ENCODE results near the gene OR6V1.

The OR6V1 gene

DNA sequence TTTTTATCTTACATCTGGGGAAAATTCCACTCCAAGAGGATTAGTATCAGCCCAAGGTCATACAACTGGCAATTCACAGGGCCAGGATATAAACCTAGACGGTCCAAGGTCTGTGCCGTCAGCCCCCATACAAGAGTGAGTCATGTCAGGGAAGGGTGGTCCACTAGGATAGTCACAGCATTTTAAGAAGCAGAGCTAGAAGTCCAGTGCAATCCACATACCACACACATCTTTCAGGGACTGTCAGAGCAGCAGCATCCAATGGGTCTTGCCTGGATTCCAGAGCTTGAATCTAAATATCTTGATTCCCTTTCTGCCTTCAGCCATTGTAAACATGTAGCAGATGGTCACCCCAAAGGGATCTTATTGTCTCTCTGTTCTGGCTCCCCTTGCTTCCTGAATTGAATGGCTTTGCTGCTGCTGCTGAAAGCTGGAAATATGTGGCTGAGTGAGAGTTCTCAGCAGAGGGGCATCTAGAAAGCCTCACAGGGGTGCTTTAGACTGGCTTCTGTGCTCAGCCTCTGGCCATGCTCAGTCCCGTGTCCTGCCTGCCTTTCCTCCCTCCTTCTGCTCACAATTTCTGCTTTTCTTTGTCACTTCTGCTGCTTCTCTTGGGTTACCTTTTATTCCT, 9.9 kb upstream of the OR6V1 start:
- H3K79me2 ChIP-seq (ENCODE audit: low read length), result no peaks in the 10 kb centered on the region
- H3K9me2 ChIP-seq (replicated peaks; ENCODE audit: insufficient read depth, low read length), result no peaks in the 10 kb centered on the region
- peak overlapping the region; percentile 7; the same call in 1 of the 2 replicates for H2AFZ ChIP-seq (ENCODE audit: low read length)
- H3K27me3 ChIP-seq (replicated peaks; ENCODE audit: insufficient read depth, low read length), result no peaks in the 10 kb centered on the region
- H3K36me3 ChIP-seq (replicated peaks; ENCODE audit: insufficient read depth, low read length), result no peaks in the 10 kb centered on the region
- H3K9me3 ChIP-seq (replicated peaks; ENCODE audit: insufficient read depth, low read length), result no peaks in the 10 kb centered on the region
- H3K9ac ChIP-seq (ENCODE audit: low read length), result no peak overlapping the region
- peaks cover 13% of the 10 kb centered on the region for H3K4me1 ChIP-seq (ENCODE audit: low read length)
- H4K20me1 ChIP-seq (ENCODE audit: insufficient read depth, low read length), result no peaks in the 10 kb centered on the region
- no peak for TF ChIP-seq EZH2phosphoT487 (IDR thresholded peaks at IDR 0.05; ENCODE audit: low read length)
- TF ChIP-seq EZH2 (optimal IDR thresholded peaks at IDR 0.05; ENCODE audit: low read depth, low read length), result no peak
- TF ChIP-seq, protein P1, sequence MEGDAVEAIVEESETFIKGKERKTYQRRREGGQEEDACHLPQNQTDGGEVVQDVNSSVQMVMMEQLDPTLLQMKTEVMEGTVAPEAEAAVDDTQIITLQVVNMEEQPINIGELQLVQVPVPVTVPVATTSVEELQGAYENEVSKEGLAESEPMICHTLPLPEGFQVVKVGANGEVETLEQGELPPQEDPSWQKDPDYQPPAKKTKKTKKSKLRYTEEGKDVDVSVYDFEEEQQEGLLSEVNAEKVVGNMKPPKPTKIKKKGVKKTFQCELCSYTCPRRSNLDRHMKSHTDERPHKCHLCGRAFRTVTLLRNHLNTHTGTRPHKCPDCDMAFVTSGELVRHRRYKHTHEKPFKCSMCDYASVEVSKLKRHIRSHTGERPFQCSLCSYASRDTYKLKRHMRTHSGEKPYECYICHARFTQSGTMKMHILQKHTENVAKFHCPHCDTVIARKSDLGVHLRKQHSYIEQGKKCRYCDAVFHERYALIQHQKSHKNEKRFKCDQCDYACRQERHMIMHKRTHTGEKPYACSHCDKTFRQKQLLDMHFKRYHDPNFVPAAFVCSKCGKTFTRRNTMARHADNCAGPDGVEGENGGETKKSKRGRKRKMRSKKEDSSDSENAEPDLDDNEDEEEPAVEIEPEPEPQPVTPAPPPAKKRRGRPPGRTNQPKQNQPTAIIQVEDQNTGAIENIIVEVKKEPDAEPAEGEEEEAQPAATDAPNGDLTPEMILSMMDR (IDR thresholded peaks at IDR 0.05; ENCODE audit: low read length), result no peak
- DNase-seq, result peak; percentile 9
- peak overlapping the region; percentile 24; the same call in 1 of the 2 replicates for H3K4me2 ChIP-seq (ENCODE audit: low read depth, low read length)
- no peaks in the 10 kb centered on the region for H3F3A ChIP-seq (ENCODE audit: insufficient read depth, low read length)
- no peak overlapping the region for H3K4me3 ChIP-seq (ENCODE audit: low read length)
- no peak overlapping the region for H3K27ac ChIP-seq (ENCODE audit: low read length)

GRCh38 chr7:143042790-143043271, 9.3 kb upstream of the OR6V1 start:
- Histone ChIP-seq H4K20me1 (ENCODE audit: insufficient read depth, low read length) (no peaks in the 10 kb centered on the region), H3K36me3 (replicated peaks; ENCODE audit: insufficient read depth, low read length) (no peaks in the 10 kb centered on the region), H3K27me3 (replicated peaks; ENCODE audit: insufficient read depth, low read length) (no peaks in the 10 kb centered on the region), H3K9me3 (replicated peaks; ENCODE audit: insufficient read depth, low read length) (no peaks in the 10 kb centered on the region), H3K4me2 (ENCODE audit: low read depth, low read length) (peak overlapping the region; percentile 24), H3K79me2 (ENCODE audit: low read length) (no peaks in the 10 kb centered on the region), H3F3A (ENCODE audit: insufficient read depth, low read length) (no peaks in the 10 kb centered on the region), H3K4me1 (ENCODE audit: low read length) (peaks cover 13% of the 10 kb centered on the region), H3K27ac (ENCODE audit: low read length) (0 out of 2 replicates have a peak overlapping the region, but pooled peaks have one; percentile 0), H3K9ac (ENCODE audit: low read length) (no peak overlapping the region), H3K9me2 (replicated peaks; ENCODE audit: insufficient read depth, low read length) (no peaks in the 10 kb centered on the region), H2AFZ (ENCODE audit: low read length) (peak overlapping the region; percentile 7; the same call in 1 of the 2 replicates), H3K4me3 (ENCODE audit: low read length) (no peak overlapping the region)
- TF ChIP-seq EZH2phosphoT487 (IDR thresholded peaks at IDR 0.05; ENCODE audit: low read length) (no peak), EZH2 (optimal IDR thresholded peaks at IDR 0.05; ENCODE audit: low read depth, low read length) (no peak)
- TF ChIP-seq, protein P1 (IDR thresholded peaks at IDR 0.05; ENCODE audit: low read length), result no peak
- peak; percentile 74 for DNase-seq

GRCh38 chr7:143043391-143043790, 8.8 kb upstream of the OR6V1 start:
- H3F3A ChIP-seq (ENCODE audit: insufficient read depth, low read length), result no peaks in the 10 kb centered on the region
- no peak overlapping the region for H3K27ac ChIP-seq (ENCODE audit: low read length)
- H3K9me2 ChIP-seq (replicated peaks; ENCODE audit: insufficient read depth, low read length), result no peaks in the 10 kb centered on the region
- H3K4me2 ChIP-seq (ENCODE audit: low read depth, low read length), result peak overlapping the region; percentile 24
- no peaks in the 10 kb centered on the region for H4K20me1 ChIP-seq (ENCODE audit: insufficient read depth, low read length)
- no peaks in the 10 kb centered on the region for H3K9me3 ChIP-seq (replicated peaks; ENCODE audit: insufficient read depth, low read length)
- H3K9ac ChIP-seq (ENCODE audit: low read length), result no peak overlapping the region
- no peaks in the 10 kb centered on the region for H3K36me3 ChIP-seq (replicated peaks; ENCODE audit: insufficient read depth, low read length)
- H3K4me3 ChIP-seq (ENCODE audit: low read length), result no peak overlapping the region
- H3K79me2 ChIP-seq (ENCODE audit: low read length), result no peaks in the 10 kb centered on the region
- H2AFZ ChIP-seq (ENCODE audit: low read length), result no peak overlapping the region
- DNase-seq, result peak; percentile 19
- H3K4me1 ChIP-seq (ENCODE audit: low read length), result peaks cover 13% of the 10 kb centered on the region
- H3K27me3 ChIP-seq (replicated peaks; ENCODE audit: insufficient read depth, low read length), result no peaks in the 10 kb centered on the region
- TF ChIP-seq EZH2 (optimal IDR thresholded peaks at IDR 0.05; ENCODE audit: low read depth, low read length) (no peak), EZH2phosphoT487 (IDR thresholded peaks at IDR 0.05; ENCODE audit: low read length) (no peak)
- TF ChIP-seq, protein P1 (IDR thresholded peaks at IDR 0.05; ENCODE audit: low read length), result no peak

Data from MM.1S (cell line).